Measurements from ENCODE around the gene C6.

C6 gene

GRCh38 chr5:41118177-41118576 lies 95.2 kb downstream of the C6 start:
- DNase-seq = no peak

DNA sequence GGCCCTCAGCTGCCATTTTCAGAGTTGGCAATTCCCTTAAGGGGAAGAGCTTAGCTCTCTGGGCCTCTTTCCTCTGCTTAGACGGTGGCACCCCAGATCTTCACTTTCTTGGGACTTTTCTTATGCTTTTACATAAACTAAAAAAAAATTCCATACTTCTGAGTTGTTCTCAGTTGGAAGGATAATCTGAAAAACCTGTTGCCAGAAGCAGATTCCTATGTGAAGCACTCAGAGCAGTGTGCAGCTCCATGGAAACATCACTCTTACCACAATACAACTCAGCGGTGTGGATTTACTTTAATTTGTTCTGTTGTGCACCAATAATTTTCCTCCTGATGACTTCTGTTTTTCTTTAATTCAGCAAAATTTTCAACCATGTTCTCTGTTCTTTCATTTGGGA lies 98.1 kb downstream of the C6 start:
- DNase-seq = no peak

GRCh38 chr5:41112486-41113455 lies 100.6 kb downstream of the C6 start:
- DNase-seq = no peak

GRCh38 chr5:41109186-41109585 lies 104.1 kb downstream of the C6 start:
- DNase-seq = no peak

- no peak for DNase-seq
Measured at GRCh38 chr5:41102341-41102740, 111.0 kb downstream of the C6 start.

DNA sequence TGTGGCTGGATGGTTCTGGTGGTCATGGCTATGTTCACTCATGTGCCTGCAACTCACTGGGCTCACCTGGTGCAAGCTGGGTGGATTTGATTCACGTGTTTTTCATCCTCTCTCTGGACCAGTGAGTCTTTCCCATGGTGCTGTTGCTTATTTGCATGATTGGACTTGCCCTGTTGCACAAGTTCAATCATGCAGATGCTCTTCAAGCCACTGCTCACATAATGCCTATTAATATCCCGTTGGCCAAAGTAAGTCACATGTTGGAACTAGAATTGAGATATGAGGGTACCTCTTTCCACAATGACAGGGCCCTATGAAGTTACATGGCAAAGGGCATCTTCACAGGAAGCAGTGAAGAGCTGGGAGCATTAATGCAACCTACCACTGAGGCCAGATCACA lies 115.7 kb downstream of the C6 start:
- DNase-seq = no peak

DNA sequence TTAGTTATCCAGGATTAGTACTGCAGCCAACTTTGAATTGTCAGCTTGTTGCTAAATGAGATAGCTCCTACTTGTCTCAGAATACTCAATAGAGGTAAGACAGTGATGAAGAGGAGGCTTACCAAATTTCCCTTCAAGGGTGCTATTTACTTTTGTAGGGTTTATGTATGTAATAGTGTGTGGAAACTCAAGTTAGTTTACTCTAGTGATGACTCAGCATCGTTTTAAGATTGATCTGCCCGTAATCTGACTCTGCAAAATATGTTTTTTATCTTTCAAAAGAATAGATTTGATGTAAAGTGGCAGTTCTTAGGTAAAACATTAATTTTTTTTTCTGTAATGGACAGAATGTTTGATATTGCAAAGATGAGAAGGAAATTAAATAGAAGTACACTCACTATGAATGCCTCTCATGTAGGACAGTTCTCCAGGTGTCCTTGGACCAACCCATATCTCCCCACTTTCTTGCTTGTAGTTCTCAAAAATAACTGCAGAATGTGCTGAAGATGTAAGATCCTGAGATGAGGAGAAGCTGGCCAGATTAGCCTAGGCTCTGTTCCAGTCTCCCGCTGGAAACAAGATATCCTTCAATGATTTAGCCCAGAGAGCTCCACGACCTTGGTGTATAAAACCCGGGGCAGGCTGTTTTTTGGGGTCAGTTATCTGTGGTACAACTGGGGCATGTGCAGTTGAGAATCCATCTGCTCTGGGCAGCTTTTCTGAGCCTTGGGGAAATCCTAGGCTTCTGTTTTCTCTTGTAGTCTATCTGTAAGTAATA lies 117.8 kb downstream of the C6 start:
- DNase-seq = no peak

- DNase-seq = no peak
Measured at GRCh38 chr5:41094871-41095270, 118.5 kb downstream of the C6 start.

DNA sequence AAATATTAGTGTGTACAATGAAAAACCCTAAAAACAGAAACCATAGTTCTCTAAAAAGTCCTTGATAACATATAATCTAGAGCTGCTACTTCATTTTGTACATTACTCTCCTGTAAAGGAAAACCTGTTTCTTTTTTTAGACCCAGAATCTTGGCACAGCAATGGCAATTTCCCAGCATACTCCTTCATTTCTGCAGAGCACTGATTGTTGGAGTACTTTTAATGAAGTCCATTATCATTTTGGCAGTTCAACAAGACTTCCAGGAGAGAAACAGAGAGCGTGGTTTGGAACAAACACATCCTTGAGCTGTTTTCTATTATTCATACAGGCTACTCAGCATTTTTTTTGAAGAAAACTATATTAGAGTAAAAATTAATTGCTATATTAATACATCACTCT lies 119.5 kb downstream of the C6 start:
- DNase-seq = no peak
